GM18526 (cell line): ENCODE data around the gene PARD3.

Experiments
- POLR2A ChIP-seq: IDR thresholded peaks from 3 replicates; pipeline ENCODE4 v1.6.1; 2011; ENCODE audit not compliant: insufficient read length; ENCODE audit errors: extremely low read depth

PARD3 gene

GRCh38 chr10:34543716-34544115 is 271.4 kb downstream of the PARD3 start:
- no peak for TF ChIP-seq POLR2A

GRCh38 chr10:34540492-34540891 is 274.6 kb downstream of the PARD3 start:
- TF ChIP-seq POLR2A: no peak

GRCh38 chr10:34539533-34540315 is 275.4 kb downstream of the PARD3 start:
- no peak for TF ChIP-seq POLR2A

GRCh38 chr10:34538281-34538829 is 276.7 kb downstream of the PARD3 start:
- no peak for TF ChIP-seq POLR2A

- no peak for TF ChIP-seq POLR2A
Measured at GRCh38 chr10:34537629-34538231, 277.4 kb downstream of the PARD3 start.

- TF ChIP-seq POLR2A: no peak
Measured at GRCh38 chr10:34535872-34536271, 279.2 kb downstream of the PARD3 start.

- TF ChIP-seq POLR2A: no peak
Measured at GRCh38 chr10:34530778-34531177, 284.3 kb downstream of the PARD3 start.

GRCh38 chr10:34528320-34528719 is 286.8 kb downstream of the PARD3 start:
- TF ChIP-seq POLR2A: no peak

GRCh38 chr10:34526758-34527730 is 288.1 kb downstream of the PARD3 start:
- TF ChIP-seq POLR2A: no peak

GRCh38 chr10:34526186-34526585 is 288.9 kb downstream of the PARD3 start:
- no peak for TF ChIP-seq POLR2A

- no peak for TF ChIP-seq POLR2A
Measured at GRCh38 chr10:34524369-34525091, 290.6 kb downstream of the PARD3 start.

GRCh38 chr10:34523017-34523767 is 291.9 kb downstream of the PARD3 start:
- TF ChIP-seq POLR2A: no peak

- no peak for TF ChIP-seq POLR2A
Measured at GRCh38 chr10:34522546-34522945, 292.6 kb downstream of the PARD3 start.

GRCh38 chr10:34520510-34520909 is 294.6 kb downstream of the PARD3 start:
- no peak for TF ChIP-seq POLR2A
